Superior temporal gyrus (tissue), 1 donor: Measurements from ENCODE around the gene HMG20A.

Source experiments
- DNase-seq: peaks from one replicate; pipeline ENCODE4 v3.0.0-alpha.2; 2016; ENCODE audit errors: extremely low spot score

HMG20A gene

GRCh38 chr15:77430213-77430612 lies 9.5 kb downstream of the HMG20A start:
- DNase-seq = no peak

- no peak for DNase-seq
Observed at GRCh38 chr15:77430652-77431051, 10.0 kb downstream of the HMG20A start.

- no peak for DNase-seq
Observed at GRCh38 chr15:77436822-77437221, 16.1 kb downstream of the HMG20A start.

GRCh38 chr15:77437264-77437663 lies 16.6 kb downstream of the HMG20A start:
- no peak for DNase-seq

- DNase-seq = no peak
Observed at GRCh38 chr15:77440378-77440999, 19.8 kb downstream of the HMG20A start.

GRCh38 chr15:77446840-77447390 lies 26.2 kb downstream of the HMG20A start:
- no peak for DNase-seq

- DNase-seq = no peak
Observed at GRCh38 chr15:77454265-77454664, 33.6 kb downstream of the HMG20A start.

- DNase-seq = no peak
Observed at GRCh38 chr15:77454951-77455350, 34.3 kb downstream of the HMG20A start.

GRCh38 chr15:77455696-77456321 lies 35.1 kb downstream of the HMG20A start:
- DNase-seq = no peak

- no peak for DNase-seq
Observed at GRCh38 chr15:77456746-77457145, 36.1 kb downstream of the HMG20A start.

- DNase-seq = no peak
Observed at GRCh38 chr15:77457191-77457904, 36.7 kb downstream of the HMG20A start.

GRCh38 chr15:77457905-77458265 lies 37.2 kb downstream of the HMG20A start:
- DNase-seq = no peak

GRCh38 chr15:77459031-77459430 lies 38.3 kb downstream of the HMG20A start:
- no peak for DNase-seq

GRCh38 chr15:77461486-77461885 lies 40.8 kb downstream of the HMG20A start:
- no peak for DNase-seq

GRCh38 chr15:77464129-77464865 lies 43.6 kb downstream of the HMG20A start:
- no peak for DNase-seq

- DNase-seq = no peak
Observed at GRCh38 chr15:77466521-77466920, 45.8 kb downstream of the HMG20A start.

GRCh38 chr15:77468896-77469295 lies 48.2 kb downstream of the HMG20A start:
- DNase-seq = no peak

GRCh38 chr15:77470235-77470634 lies 49.5 kb downstream of the HMG20A start:
- DNase-seq = no peak

GRCh38 chr15:77473328-77473727 lies 52.6 kb downstream of the HMG20A start:
- DNase-seq = no peak

- no peak for DNase-seq
Observed at GRCh38 chr15:77474310-77474988, 53.8 kb downstream of the HMG20A start.

- no peak for DNase-seq
Observed at GRCh38 chr15:77475001-77475400, 54.3 kb downstream of the HMG20A start.

- DNase-seq = no peak
Observed at GRCh38 chr15:77475898-77476297, 55.2 kb downstream of the HMG20A start.
